HepG2 (cell line): ENCODE data around the gene KCNAB3. TPM values are rescaled to one million over a fixed set of nuclear protein-coding genes. Genes with fewer than 3 reads are reported as not detected.

Experiments used
- POGZ ChIP-seq: sonication (generic); formaldehyde crosslinking; IDR thresholded peaks from 2 replicates; pipeline ENCODE4 v1.4.0; 2020; ENCODE audit warnings: mild to moderate bottlenecking, missing genetic modification reagents
- SNAPC4 ChIP-seq: sonication (generic); formaldehyde crosslinking; IDR thresholded peaks from 2 replicates; pipeline ENCODE4 v1.4.0; 2020; ENCODE audit warnings: mild to moderate bottlenecking, missing genetic modification reagents
- ZNF235 ChIP-seq: sonication (generic); formaldehyde crosslinking; IDR thresholded peaks from 2 replicates; pipeline ENCODE4 v1.8.1; 2023; ENCODE audit warnings: mild to moderate bottlenecking, missing genetic modification reagents, borderline replicate concordance
- ZNF407 ChIP-seq: sonication (generic); formaldehyde crosslinking; IDR thresholded peaks from one replicate; pipeline ENCODE4 v1.5.1; 2020; ENCODE audit warnings: mild to moderate bottlenecking, missing genetic modification reagents; ENCODE audit errors: not compliant biosample characterization
- polyA plus RNA-seq, 8 experiments: library from polyadenylated mRNA; depleted of rRNA in 3 of 8; stranded (reverse) in 7 of 8; unstranded in 1 of 8; fragments of >200 nt; fragmentation: Illumina TruSeq in 4 of 8; extraction: Trizol in 4 of 8; gene quantifications; 2 replicates each; pipeline versions ENCODE4 v1.2.1 to v1.2.3, GENCODE V29; 2011 to 2016; ENCODE audit warnings: low read depth in 4 of 8, missing spikeins in 1 of 8, mixed read lengths in 1 of 8; ENCODE audit not compliant: insufficient read depth in 1 of 8
- total RNA-seq, 5 experiments: library from RNA; depleted of rRNA; stranded (reverse); fragments of >200 nt; fragmentation: Illumina TruSeq; extraction: Trizol; gene quantifications; 2 replicates each; pipeline ENCODE4 v1.2.3, GENCODE V29; 2016; ENCODE audit warnings: low read depth in 1 of 5
- TF ChIP-seq, protein P1 (sequence below): sonication (generic); formaldehyde crosslinking; IDR thresholded peaks from 2 replicates; pipeline ENCODE4 v1.4.0; 2020; ENCODE audit warnings: missing genetic modification reagents, borderline replicate concordance
- TF ChIP-seq, protein P2 (sequence below): sonication (generic); formaldehyde crosslinking; IDR thresholded peaks from 2 replicates; pipeline ENCODE4 v1.5.0; 2020; ENCODE audit warnings: missing genetic modification reagents

KCNAB3 gene
- total and polyA plus RNA-seq, 2 of the 13 experiments (the other 11 are each of a cell fraction or from before 2014, with no cell fraction given) = 0.29 to 0.88 TPM

DNA sequence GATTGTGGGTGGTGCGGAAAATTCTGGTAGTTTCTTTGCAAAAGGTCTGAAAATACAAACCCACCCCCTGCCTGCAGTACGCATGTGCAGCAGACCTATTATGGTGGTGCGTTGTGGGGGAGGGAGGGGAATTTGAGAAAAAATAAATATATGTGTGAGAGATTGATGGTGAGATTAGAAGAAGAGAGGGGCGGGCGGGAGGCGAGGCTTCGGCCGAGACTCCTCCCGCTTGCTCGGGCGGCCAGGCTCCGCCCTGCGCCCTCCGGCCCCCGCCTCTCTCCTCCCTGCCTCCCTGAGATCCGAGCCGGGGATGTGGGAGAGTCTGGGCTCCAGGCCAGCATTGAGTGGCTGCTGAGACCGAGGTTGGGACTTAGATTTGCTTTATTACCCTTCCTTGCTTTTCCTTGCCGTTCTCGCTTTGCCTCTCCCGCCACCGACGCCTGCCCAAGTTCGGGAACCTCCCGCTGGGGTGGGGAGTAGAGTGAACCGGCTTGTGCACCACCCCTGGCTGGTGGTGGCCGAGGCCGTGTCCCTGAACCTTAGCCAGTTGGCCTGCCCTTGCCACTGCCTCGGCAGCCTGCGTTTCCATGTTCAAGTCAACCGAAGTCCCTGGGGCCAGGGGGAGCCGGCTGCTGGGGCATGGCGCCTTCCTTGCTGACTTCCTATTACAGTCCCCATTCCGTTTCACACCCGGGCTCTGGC lies 42.0 kb downstream of the KCNAB3 start (continued):
- TF ChIP-seq, protein P1, sequence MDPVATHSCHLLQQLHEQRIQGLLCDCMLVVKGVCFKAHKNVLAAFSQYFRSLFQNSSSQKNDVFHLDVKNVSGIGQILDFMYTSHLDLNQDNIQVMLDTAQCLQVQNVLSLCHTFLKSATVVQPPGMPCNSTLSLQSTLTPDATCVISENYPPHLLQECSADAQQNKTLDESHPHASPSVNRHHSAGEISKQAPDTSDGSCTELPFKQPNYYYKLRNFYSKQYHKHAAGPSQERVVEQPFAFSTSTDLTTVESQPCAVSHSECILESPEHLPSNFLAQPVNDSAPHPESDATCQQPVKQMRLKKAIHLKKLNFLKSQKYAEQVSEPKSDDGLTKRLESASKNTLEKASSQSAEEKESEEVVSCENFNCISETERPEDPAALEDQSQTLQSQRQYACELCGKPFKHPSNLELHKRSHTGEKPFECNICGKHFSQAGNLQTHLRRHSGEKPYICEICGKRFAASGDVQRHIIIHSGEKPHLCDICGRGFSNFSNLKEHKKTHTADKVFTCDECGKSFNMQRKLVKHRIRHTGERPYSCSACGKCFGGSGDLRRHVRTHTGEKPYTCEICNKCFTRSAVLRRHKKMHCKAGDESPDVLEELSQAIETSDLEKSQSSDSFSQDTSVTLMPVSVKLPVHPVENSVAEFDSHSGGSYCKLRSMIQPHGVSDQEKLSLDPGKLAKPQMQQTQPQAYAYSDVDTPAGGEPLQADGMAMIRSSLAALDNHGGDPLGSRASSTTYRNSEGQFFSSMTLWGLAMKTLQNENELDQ = no peak
- 0 out of 2 replicates have a peak, but pooled peaks have one; percentile 67 for TF ChIP-seq SNAPC4 (CRISPR knock-in tag)
- TF ChIP-seq ZNF407 = no peak
- TF ChIP-seq POGZ (CRISPR knock-in tag) = 0 out of 2 replicates have a peak, but pooled peaks have one; percentile 27
- TF ChIP-seq ZNF235 (CRISPR knock-in tag) = 0 out of 2 replicates have a peak, but pooled peaks have one; percentile 67
- TF ChIP-seq, protein P2, sequence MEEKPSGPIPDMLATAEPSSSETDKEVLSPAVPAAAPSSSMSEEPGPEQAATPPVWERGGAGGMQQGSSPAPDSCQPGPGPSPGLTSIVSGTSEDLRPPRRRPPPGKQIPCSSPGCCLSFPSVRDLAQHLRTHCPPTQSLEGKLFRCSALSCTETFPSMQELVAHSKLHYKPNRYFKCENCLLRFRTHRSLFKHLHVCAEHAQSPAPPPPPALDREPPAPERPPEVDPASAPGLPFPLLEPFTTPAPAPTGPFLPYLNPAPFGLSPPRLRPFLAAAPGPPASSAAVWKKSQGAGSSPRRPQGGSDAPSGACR = 0 out of 2 replicates have a peak, but pooled peaks have one; percentile 62
